ENCODE measurements around the gene STK25. TPM values are rescaled to one million over a fixed set of nuclear protein-coding genes. Genes with fewer than 3 reads are reported as not detected.

The STK25 gene
- total RNA-seq, 1 donor from 2014 or later: 158 TPM

GRCh38 chr2:241465543-241465942 is 42.8 kb downstream of the STK25 start:
- H3K4me1 Mint-ChIP-seq (ENCODE audit: low read depth): no peaks in the 10 kb centered on the region
- peaks cover 5% of the 10 kb centered on the region for H3K36me3 Mint-ChIP-seq (ENCODE audit: low read depth)
- no peak overlapping the region for H3K27ac Mint-ChIP-seq (ENCODE audit: unreplicated experiment)
- H3K4me3 Mint-ChIP-seq (ENCODE audit: unreplicated experiment): no peak overlapping the region
- no peak for DNase-seq (ENCODE audit: low spot score)
- H3K27me3 Mint-ChIP-seq (ENCODE audit: low read depth): no peaks in the 10 kb centered on the region
- no peak for TF ChIP-seq CTCF (IDR thresholded peaks at IDR 0.05)
- H3K9me3 Mint-ChIP-seq (ENCODE audit: low read depth): no peaks in the 10 kb centered on the region

GRCh38 chr2:241463276-241464135 is 44.9 kb downstream of the STK25 start:
- Mint-ChIP-seq H3K36me3 (ENCODE audit: low read depth) (no peaks in the 10 kb centered on the region), H3K4me3 (ENCODE audit: unreplicated experiment) (no peak overlapping the region), H3K9me3 (ENCODE audit: low read depth) (no peaks in the 10 kb centered on the region), H3K4me1 (ENCODE audit: low read depth) (no peaks in the 10 kb centered on the region), H3K27me3 (ENCODE audit: low read depth) (no peaks in the 10 kb centered on the region), H3K27ac (ENCODE audit: unreplicated experiment) (no peak overlapping the region)
- no peak for DNase-seq (ENCODE audit: low spot score)
- no peak for TF ChIP-seq CTCF (IDR thresholded peaks at IDR 0.05)

- Mint-ChIP-seq H3K36me3 (ENCODE audit: low read depth) (no peaks in the 10 kb centered on the region), H3K9me3 (ENCODE audit: low read depth) (no peaks in the 10 kb centered on the region), H3K27me3 (ENCODE audit: low read depth) (no peaks in the 10 kb centered on the region), H3K4me3 (ENCODE audit: unreplicated experiment) (no peak overlapping the region), H3K4me1 (ENCODE audit: low read depth) (no peaks in the 10 kb centered on the region), H3K27ac (ENCODE audit: unreplicated experiment) (no peak overlapping the region)
- no peak for TF ChIP-seq CTCF (IDR thresholded peaks at IDR 0.05)
- DNase-seq (ENCODE audit: low spot score): no peak
These were observed 46.4 kb downstream of the STK25 start for GRCh38 chr2:241461693-241462677.

- H3K9me3 Mint-ChIP-seq (ENCODE audit: low read depth): no peaks in the 10 kb centered on the region
- H3K4me1 Mint-ChIP-seq (ENCODE audit: low read depth): no peaks in the 10 kb centered on the region
- H3K36me3 Mint-ChIP-seq (ENCODE audit: low read depth): no peaks in the 10 kb centered on the region
- no peak overlapping the region for H3K27ac Mint-ChIP-seq (ENCODE audit: unreplicated experiment)
- no peak for DNase-seq (ENCODE audit: low spot score)
- H3K27me3 Mint-ChIP-seq (ENCODE audit: low read depth): no peaks in the 10 kb centered on the region
- no peak for TF ChIP-seq CTCF (IDR thresholded peaks at IDR 0.05)
- H3K4me3 Mint-ChIP-seq (ENCODE audit: unreplicated experiment): no peak overlapping the region
These were observed 47.8 kb downstream of the STK25 start for GRCh38 chr2:241460631-241461030.

- no peaks in the 10 kb centered on the region for H3K27me3 Mint-ChIP-seq (ENCODE audit: low read depth)
- no peak for DNase-seq (ENCODE audit: low spot score)
- no peak overlapping the region for H3K27ac Mint-ChIP-seq (ENCODE audit: unreplicated experiment)
- H3K4me1 Mint-ChIP-seq (ENCODE audit: low read depth): no peaks in the 10 kb centered on the region
- no peaks in the 10 kb centered on the region for H3K9me3 Mint-ChIP-seq (ENCODE audit: low read depth)
- no peaks in the 10 kb centered on the region for H3K36me3 Mint-ChIP-seq (ENCODE audit: low read depth)
- no peak overlapping the region for H3K4me3 Mint-ChIP-seq (ENCODE audit: unreplicated experiment)
- no peak for TF ChIP-seq CTCF (IDR thresholded peaks at IDR 0.05)
These were observed 48.9 kb downstream of the STK25 start for GRCh38 chr2:241459520-241459919.

Measured in chondrocyte (in vitro differentiated cells).